ENCODE data around the gene CACNG4.

CACNG4 gene

DNA sequence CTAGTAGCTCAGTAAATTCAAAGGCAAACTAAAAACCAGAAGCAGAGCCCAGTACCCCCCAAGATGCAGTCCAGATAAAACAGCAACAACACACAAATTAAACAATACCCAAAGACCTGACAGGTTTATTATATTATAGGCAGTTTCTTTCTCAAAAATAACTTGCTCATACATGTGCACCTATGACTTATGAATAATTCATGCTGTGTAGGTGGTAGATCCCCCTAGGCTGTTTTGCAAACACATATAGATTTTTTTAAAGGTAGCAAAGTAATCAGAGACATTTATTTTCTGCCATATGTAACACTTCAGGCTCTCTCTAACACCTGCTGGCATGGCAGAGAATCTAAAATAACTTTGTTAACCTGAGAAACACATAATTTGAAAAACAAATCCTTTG lies 107.1 kb downstream of the CACNG4 start:
- DNase-seq = no peak

DNA sequence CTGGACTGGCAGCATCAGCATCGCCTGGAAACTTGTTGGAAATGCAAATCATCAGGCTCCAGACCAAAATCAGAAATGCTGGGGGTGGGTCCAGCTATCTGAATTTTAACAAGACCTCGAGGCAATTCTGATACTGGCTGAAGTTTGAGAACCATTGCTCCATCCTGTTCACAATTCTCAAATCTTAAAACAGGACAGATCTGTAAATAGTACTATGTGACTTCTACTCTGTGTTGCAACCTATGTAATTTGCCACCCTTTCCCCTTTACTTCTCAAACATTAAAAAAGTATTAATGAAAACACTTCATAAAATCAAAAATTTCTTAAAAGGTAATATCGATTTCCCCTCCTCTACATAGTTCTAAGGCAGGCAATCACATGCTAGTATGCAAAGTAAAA lies 108.4 kb downstream of the CACNG4 start:
- no peak for DNase-seq

DNA sequence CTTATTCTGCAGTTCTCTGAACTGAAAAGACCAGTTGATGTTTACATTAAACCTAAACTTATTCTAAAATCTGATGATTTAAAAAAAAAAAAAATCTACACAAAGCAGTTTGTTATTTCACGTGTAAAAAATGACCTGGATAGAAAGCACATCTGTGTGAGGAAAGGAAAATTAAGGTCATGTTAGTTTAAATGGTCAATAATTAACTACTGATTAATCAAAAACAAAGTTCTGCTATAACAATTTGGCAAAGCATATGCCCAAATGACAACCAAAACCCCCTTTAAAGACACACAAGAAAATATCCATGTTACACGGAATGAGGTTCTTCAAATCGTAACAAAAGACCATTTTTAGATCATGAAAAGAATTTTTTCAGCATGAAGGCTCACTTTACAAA lies 110.3 kb downstream of the CACNG4 start:
- DNase-seq = no peak

DNA sequence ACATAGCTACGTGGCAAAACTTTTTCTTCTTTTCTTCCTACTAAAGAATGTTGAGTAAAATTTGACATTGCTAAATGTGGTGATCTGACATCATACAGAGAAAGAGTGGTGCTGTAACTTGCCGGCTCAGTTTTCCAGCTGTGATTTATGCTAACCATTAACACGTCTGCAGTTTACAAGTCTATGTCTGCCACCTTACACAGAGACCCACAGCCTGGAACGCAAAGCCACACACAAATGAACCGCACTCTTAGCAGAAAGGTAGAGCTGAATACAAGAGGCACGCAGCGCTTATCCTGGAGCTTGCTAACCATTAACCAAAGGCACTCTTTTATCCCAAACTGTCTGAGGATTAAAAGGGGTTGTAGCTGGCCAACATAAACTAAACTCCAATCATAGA lies 111.8 kb downstream of the CACNG4 start:
- no peak for DNase-seq

DNA sequence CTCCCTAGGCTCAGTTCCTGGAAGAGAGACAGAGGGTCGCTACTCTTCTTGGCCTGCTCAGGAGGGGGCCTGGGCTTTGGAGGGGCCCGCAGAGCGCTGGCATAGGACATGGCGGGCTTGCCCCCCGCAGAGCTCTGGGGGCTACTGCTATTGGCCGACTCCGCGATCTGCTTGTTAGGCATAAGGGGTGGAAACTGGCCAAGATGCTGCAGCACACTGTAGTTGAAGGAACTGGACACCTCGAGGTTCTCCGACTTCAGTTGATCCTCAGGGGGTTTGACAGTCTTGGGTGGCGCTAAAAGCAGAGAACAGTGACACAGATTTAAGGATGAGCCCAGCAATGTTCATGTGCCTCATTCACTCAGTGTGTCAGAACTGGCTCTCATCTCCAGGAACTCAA lies 113.8 kb downstream of the CACNG4 start:
- DNase-seq = no peak

DNA sequence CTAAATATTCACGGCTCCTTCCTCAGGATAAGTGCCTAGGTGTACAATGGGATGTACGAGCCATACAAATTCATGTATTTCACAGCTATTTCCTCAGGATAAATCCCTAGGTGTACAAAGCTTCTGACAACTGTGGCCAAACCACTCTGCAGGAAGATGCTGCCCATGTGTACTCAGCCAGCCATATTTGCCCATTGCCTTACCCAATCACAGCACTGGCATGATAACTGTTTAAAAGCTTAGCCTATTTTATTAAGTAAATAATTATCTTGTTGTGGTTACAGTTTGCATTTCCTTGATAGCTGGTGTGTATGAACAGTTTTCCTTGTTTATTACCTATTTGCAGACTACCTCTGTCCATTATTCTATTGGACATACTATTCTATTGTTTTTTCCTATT lies 115.0 kb downstream of the CACNG4 start:
- DNase-seq = no peak

DNA sequence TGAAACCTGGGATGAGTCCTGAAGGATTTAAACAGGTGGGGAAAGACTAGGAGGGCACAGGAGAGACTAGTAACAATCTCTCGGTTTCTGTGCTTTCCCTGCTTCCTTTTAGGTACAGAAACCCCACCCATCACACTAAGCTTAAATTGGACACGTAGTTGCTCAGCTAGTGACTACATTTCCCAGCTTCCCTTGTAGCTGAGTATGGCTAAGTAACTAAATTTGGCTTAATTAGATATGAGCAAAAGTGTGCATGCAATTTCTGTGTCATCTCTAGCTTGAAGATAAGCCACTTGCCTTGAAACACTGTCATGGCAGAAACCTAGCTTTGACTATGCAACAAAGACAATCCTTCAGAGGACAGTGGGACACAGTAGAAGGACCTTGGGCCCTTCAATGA lies 116.3 kb downstream of the CACNG4 start:
- DNase-seq = no peak

DNA sequence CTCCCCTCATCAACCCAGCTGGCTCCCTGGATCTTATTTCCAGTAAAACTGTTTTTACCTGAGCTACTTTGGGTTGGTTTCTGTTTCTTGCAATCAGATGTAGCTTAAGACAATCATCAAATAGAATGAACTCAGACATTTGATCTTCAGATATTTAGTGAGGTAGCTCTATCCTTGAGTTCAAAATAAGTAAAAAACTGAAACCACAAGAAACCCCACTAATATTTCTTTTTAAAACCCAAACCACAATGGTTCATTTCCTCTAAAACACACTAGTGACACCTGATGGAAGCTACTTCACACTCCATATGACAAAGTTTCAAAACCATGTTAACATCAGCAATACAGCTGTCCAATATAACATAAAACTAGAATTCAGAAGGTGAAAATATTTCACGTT lies 117.6 kb downstream of the CACNG4 start:
- DNase-seq = no peak

Data from cortex of kidney (tissue), 1 donor.